Raji (cell line): Measurements from ENCODE around the gene OSBPL5.

Source experiments
- POLR2A ChIP-seq: IDR thresholded peaks from 2 replicates; pipeline ENCODE4 v1.6.1; 2011; ENCODE audit warnings: low read depth, low read length, control low read depth; ENCODE audit not compliant: insufficient read depth

The OSBPL5 gene

DNA sequence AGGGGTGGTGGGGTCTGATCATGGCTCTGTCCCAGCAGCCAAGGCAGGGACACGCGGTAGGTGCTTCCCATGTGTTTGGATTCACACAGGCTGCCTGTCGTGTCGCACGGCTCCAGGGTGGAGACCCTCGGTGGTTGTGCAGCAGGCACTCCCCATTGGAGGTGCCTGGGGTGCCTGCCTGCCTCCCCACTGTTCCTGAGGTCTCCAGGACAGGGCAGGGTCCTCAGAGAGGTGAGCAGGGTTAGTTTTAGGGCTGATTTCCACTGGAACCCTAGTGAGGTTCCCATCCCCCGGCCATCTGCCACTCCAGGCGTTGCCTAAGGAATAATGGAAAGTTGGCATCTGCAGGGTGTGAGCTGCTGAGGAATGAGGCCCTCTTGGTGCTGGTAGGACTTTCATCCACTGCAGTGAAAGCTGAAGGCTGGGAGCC, 32.3 kb downstream of the OSBPL5 start:
- no peak for TF ChIP-seq POLR2A

DNA sequence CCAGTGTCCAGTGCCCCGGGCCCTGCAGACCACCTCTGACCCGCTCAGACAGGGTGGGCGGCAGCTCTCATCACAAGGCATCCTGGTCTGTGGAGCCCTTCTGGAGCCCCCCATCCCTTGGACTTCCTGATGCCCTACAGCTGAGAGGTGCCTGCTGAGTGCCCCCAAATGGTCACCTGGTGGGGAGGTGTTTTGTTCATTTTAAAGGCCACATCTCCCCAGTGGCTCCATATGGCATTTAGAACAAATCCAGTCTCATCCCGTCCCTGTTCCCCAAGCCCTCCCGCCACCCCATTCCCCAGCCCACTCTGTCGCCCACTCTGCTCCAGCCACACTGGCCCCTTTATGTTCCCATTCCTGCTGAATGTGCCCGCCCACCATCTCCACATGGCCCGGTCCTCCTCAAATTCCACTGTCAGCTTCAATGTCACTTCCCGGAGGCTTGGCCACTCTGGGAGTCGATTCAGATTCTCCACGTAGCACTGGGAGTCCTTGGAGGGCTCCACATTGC, 32.8 kb downstream of the OSBPL5 start:
- TF ChIP-seq POLR2A: no peak

DNA sequence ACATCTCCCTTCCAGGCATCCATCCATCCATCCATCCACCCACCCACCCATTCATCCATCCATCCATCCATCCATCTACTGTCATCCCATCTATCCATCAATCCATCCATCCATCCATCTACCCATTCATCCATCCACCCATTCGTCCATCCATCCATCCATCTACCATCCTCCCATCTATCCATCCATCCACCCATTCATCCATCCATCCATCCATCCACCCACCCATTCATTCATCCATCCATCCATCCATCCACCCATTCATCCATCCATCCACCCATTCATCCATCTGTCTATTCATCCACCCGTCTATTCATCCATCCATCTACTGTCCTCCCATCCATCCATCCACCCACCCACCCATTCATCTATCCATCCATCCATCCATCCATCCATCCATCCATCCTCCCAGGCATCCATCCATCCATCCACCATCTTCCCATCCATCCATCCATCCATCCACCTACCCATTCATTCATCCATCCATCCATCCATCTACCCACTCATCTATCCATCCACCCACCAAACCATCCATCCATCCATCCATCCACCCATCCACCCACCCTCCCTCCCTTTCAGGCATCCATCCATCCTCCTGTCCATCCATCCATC, 33.7 kb downstream of the OSBPL5 start:
- TF ChIP-seq POLR2A: no peak

GRCh38 chr11:3130269-3131071, 34.6 kb downstream of the OSBPL5 start:
- no peak for TF ChIP-seq POLR2A

DNA sequence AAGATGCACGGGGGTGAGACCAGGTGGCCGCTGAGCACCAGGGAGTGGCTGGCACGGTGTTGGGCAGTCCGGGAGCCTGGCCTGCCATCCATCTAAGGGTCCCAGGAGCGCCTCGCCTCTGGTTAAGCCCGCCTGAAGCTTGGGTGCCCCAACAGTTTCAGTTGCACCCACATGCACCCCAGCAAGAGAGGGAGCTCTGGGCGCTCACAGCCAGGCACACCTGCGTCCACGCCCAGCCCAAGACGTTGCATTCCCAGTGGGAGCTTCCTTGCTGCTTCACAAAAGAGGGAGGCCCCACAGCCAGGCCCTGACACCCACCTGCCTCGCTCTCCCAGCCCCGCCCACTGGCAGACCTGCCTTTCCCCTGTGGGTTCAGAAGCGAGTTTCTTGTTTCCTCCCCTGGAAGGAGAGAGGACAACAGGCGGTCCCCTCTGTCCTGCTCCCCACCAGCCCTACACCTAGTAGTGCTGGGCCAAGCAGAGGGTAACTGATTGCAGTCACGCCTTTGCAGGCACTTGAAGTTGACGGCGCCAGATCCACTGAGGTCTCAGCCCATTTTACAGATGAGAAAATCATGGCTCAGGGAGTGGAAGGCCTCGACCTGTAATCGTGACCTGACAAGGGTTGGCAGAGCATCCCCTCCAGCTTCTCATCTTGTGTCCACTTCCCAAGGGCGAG, 35.4 kb downstream of the OSBPL5 start:
- TF ChIP-seq POLR2A: no peak

GRCh38 chr11:3129181-3129590, 35.9 kb downstream of the OSBPL5 start:
- TF ChIP-seq POLR2A: no peak

GRCh38 chr11:3128356-3129180, 36.5 kb downstream of the OSBPL5 start:
- TF ChIP-seq POLR2A: no peak

DNA sequence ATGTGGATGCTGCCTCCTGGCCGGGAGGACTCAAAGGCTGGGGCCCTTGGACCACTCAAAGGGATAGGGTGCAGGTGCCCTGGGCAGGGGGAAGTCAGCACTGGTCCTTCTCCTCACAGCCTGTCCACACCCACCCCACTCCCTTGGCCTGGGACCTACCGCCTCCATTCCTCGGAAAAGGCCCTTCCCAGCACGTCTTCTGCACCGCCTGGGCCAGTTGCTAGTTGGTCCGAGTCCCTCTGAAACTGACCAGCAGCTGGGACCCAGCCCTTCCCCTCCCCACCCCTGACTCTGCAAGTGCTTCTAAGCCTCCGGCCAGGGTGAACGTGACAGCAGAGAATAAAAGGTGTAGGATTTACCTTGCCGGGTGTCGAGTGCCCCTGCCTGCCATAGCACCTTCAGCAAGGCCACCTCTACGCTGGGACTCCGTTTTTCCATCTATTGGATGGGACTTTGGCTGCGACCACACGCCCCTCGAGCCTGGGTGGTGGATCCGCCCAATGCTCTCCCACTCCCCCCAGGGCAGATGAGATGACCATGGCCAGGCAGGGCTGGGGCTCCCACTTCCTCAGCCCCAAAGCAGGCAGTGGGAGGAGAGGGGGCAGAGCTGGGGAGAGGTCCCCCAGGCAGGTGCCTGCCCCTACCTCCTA, 37.3 kb downstream of the OSBPL5 start:
- no peak for TF ChIP-seq POLR2A

GRCh38 chr11:3126901-3127691, 38.0 kb downstream of the OSBPL5 start:
- no peak for TF ChIP-seq POLR2A

GRCh38 chr11:3126207-3126865, 38.8 kb downstream of the OSBPL5 start:
- TF ChIP-seq POLR2A: no peak

DNA sequence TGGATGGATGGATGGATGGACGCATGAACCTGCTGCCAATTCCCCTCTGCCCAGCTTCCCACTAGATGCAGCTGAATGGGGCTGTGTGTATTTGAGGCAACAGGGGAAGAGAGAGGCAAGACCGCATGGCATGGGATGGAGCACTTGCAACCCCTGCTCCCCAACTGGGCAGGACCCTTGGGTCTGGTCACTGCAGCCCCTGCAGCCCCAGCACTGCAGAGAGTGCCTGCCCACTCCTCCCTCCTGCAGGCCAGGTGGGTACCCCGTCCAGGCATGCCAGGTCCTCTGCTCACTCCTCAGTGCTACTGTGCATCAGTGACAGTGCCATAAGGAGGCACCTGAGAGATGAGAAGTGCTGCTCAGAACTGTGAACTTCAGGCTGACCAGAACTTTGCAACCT, 40.3 kb downstream of the OSBPL5 start:
- no peak for TF ChIP-seq POLR2A

DNA sequence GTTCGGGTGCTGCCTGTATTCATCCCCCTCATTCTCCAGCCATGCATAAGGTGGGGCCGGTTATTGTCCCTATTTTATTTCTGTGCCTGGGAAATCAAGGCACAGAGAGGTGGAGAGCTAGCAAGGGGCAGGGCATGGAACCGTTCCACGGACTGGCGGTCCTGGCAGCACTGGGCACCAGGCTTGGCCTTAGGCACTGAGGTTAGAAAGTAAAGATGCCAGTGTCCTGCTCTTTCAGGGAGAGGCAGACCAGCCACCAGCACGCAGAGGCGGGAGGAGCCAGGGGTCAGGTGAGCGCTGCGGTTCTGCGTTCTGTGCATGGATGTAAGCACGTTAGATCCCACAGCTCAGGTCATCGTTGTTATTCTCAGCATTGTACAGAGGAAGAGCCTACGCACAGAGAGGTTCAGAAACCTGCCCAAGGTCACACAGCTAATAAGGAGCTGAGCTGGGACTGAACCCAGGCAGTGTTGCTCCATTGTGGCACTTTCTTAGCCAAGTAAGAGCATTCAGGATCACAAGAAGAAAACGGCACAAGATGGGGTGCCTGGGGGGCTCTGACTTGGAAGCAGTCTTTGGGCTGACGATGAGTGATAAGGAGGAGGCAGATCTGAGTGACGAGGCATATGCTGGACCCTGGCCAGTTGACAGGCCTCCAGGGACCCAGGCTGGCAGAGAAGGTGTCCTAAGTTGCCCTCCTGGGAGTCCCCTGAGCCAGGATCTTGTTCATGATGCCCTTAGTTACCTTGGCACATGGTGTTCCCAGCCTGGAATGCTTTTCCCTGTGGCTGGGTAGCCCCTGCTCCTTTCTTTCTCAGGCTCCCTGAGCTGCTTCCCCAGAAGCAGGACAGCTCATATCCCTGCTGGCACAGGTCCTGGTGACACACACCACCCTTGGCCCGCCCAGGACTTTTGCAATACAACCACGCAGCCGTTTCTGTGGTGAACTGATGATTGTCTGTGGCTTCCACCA, 41.1 kb downstream of the OSBPL5 start:
- TF ChIP-seq POLR2A: no peak
